Activated CD8-positive, alpha-beta memory T cell treated with anti-CD3 and anti-CD28 coated beads, Interleukin-2, amount 50 U/mL, for 4 hours (primary cell): ENCODE measurements around the gene MZF1.

Experiments
- DNase-seq: peaks from one replicate; pipeline ENCODE4 v3.0.0-alpha.2; 2020

The MZF1 gene

GRCh38 chr19:58538257-58539168 lies 34.6 kb downstream of the MZF1 start:
- DNase-seq = peak; percentile 44

- DNase-seq = no peak
These were observed 36.0 kb downstream of the MZF1 start for GRCh38 chr19:58536852-58537798.

- no peak for DNase-seq
These were observed 37.3 kb downstream of the MZF1 start for GRCh38 chr19:58535857-58536256.

- DNase-seq = no peak
These were observed 41.9 kb downstream of the MZF1 start for GRCh38 chr19:58531034-58531840.

- no peak for DNase-seq
These were observed 43.7 kb downstream of the MZF1 start for GRCh38 chr19:58529405-58529804.

GRCh38 chr19:58522709-58523108 lies 50.4 kb downstream of the MZF1 start:
- no peak for DNase-seq

GRCh38 chr19:58521651-58522050 lies 51.5 kb downstream of the MZF1 start:
- DNase-seq = no peak

GRCh38 chr19:58520257-58520599 lies 52.9 kb downstream of the MZF1 start:
- DNase-seq = no peak

- DNase-seq = peak; percentile 86
These were observed 53.5 kb downstream of the MZF1 start, which contains the start of gene ZBTB45 for GRCh38 chr19:58519355-58520256. TSS of gene ZBTB45 (minus strand) at chr19:58519810. CDS start at chr19:58517673, 2,137 bp downstream.

- peak; percentile 45 for DNase-seq
These were observed 54.1 kb downstream of the MZF1 start for GRCh38 chr19:58519087-58519354.

- DNase-seq = no peak
These were observed 54.7 kb downstream of the MZF1 start for GRCh38 chr19:58518256-58519086.

GRCh38 chr19:58516964-58517833 lies 55.9 kb downstream of the MZF1 start:
- no peak for DNase-seq

- DNase-seq = no peak
These were observed 56.8 kb downstream of the MZF1 start for GRCh38 chr19:58516246-58516836.

- DNase-seq = no peak
These were observed 57.9 kb downstream of the MZF1 start for GRCh38 chr19:58515259-58515658.

- no peak for DNase-seq
These were observed 58.5 kb downstream of the MZF1 start for GRCh38 chr19:58514564-58515022.

GRCh38 chr19:58513694-58514563 lies 59.2 kb downstream of the MZF1 start:
- peak; percentile 95 for DNase-seq

- no peak for DNase-seq
These were observed 59.9 kb downstream of the MZF1 start for GRCh38 chr19:58513213-58513693.
